AG04450 (cell line): Measurements from ENCODE around the gene RAB11FIP4. TPM values are rescaled to one million over a fixed set of nuclear protein-coding genes. Genes with fewer than 3 reads are reported as not detected.

Experiments used
- CTCF ChIA-PET: fragments of 300-600, 350-600 bp; formaldehyde crosslinking; extraction: SDS; loops from one replicate; lab custom pipeline; 2022; ENCODE audit warnings: antibody characterized with exemption, inconsistent platforms; lab: Charles Lee
- POLR2A ChIA-PET: fragments of 350-600 bp; formaldehyde crosslinking; extraction: SDS; loops from one replicate; lab custom pipeline; 2021; ENCODE audit warnings: antibody characterized with exemption, inconsistent platforms; lab: Yijun Ruan, JAX
- DNase-seq: peaks from one replicate; pipeline ENCODE4 v3.0.0-alpha.2; 2011; ENCODE audit warnings: low read depth, low spot score
- H3K27ac ChIP-seq: one replicate; pipeline ENCODE4 v1.5.1; 2012; ENCODE audit warnings: low read depth, low read length, control low read depth
- H3K27me3 ChIP-seq: one replicate; pipeline ENCODE4 v1.6.0; 2012; ENCODE audit warnings: low read length; ENCODE audit not compliant: control insufficient read depth, insufficient read depth
- H3K4me3 ChIP-seq: 2 replicates; pipeline ENCODE4 v1.5.1; 2011; ENCODE audit warnings: mild to moderate bottlenecking, low read depth, low read length, control low read depth
- H3K9me3 ChIP-seq: 2 replicates; pipeline ENCODE4 v1.5.1; 2012; ENCODE audit warnings: low read length; ENCODE audit not compliant: control insufficient read depth, insufficient read depth
- polyA plus RNA-seq: library from polyadenylated mRNA; depleted of rRNA; stranded (reverse); fragments of >200 nt; gene quantifications from 2 replicates; pipeline ENCODE4 v1.2.3, GENCODE V29; 2011
- TF ChIP-seq, protein P1 (sequence below): IDR thresholded peaks from 2 replicates; pipeline ENCODE4 v1.5.1; 2011; ENCODE audit warnings: low read depth, low read length, control low read depth, inconsistent platforms

The RAB11FIP4 gene
- polyA plus RNA-seq, 1 experiment = 0.58 TPM

DNA sequence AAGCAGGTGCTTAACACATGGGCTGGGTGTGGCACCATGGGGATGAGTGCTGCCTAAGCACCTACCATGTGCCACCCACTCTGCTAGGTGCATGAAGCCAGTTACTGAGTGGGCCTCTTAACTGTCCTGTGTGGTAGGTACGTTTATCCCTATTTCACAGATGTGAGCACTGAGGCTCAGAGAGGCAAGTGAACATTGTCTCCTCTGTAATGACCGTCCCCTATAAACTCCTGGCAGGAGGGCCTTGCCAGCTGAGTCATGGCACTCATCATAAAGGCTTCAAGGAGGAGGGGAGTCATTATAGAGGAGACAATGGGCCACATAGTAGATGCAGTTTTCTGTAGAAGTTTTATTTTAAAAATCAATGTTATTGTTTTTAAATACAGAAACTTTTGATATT, 79.1 kb downstream of the RAB11FIP4 start:
- peaks cover 35% of the 10 kb centered on the region for H3K27me3 ChIP-seq
- DNase-seq = no peak
- no peak overlapping the region for H3K27ac ChIP-seq
- CTCF ChIA-PET = no interaction called here
- TF ChIP-seq, protein P1, sequence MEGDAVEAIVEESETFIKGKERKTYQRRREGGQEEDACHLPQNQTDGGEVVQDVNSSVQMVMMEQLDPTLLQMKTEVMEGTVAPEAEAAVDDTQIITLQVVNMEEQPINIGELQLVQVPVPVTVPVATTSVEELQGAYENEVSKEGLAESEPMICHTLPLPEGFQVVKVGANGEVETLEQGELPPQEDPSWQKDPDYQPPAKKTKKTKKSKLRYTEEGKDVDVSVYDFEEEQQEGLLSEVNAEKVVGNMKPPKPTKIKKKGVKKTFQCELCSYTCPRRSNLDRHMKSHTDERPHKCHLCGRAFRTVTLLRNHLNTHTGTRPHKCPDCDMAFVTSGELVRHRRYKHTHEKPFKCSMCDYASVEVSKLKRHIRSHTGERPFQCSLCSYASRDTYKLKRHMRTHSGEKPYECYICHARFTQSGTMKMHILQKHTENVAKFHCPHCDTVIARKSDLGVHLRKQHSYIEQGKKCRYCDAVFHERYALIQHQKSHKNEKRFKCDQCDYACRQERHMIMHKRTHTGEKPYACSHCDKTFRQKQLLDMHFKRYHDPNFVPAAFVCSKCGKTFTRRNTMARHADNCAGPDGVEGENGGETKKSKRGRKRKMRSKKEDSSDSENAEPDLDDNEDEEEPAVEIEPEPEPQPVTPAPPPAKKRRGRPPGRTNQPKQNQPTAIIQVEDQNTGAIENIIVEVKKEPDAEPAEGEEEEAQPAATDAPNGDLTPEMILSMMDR = no peak
- POLR2A ChIA-PET = no interaction called here
- H3K4me3 ChIP-seq = no peak overlapping the region
- no peaks in the 10 kb centered on the region; the same call in 1 of the 2 replicates for H3K9me3 ChIP-seq

DNA sequence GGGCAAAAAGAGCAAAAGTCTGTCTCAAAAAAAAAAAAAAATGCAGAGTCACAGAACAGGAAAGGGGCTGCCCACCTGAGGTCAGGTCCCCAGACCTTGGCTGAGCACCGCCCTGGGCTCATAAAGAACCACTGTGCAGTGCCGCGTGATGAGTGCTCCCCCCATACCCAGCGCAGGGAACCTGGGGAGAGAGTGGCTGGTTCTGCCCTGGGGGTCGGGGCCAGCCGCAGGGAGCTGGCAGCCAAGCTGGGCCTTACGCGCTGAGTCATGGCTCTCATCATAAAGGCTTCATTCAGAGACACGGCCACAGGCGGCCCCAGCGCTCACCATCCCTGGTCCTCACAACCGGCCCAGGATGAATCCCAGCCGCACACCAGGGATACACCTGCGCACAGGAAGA, 80.7 kb downstream of the RAB11FIP4 start:
- POLR2A ChIA-PET = no interaction called here
- CTCF ChIA-PET = no interaction called here
- Histone ChIP-seq H3K27me3 (peaks cover 39% of the 10 kb centered on the region), H3K9me3 (no peaks in the 10 kb centered on the region; the same call in 1 of the 2 replicates), H3K4me3 (no peak overlapping the region), H3K27ac (no peak overlapping the region)
- TF ChIP-seq, protein P1 = no peak
- DNase-seq = no peak

DNA sequence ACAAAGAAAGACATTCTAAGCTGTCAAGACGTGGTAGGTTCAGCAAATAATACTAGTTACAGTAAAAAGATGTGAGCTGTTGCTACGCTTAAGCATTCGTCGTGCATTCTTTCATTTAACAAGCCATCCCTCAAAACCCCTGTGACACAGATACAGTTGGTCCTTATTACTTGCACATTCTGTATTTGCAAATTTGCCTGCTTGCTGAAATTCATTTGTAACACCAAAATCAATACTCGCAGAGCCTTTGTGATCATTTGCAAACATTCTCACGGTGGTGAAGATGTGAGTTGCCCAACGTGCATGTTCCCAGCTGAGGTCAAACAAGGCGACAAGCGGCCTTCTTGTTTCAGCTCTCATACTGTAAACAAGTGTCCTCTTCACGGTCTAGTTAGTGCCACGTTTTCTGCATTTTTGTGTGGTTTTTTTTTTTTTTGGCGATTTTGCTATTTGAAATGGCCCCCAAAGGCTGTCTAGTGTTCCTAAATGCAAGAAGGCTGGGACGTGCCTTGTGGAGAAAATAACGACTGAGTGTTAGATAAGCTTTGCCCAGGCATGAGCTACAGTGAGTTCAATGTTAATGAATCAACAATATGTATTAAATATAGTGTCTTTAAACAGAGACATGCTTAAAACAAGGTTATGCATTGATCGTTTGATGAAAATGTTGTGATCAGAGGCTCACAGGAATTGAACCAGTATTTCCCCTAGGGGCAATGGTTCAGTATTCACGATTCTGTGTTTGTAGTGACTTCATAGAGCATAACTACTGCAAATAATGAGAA, 84.1 kb downstream of the RAB11FIP4 start:
- Histone ChIP-seq H3K9me3 (no peaks in the 10 kb centered on the region; the same call in 1 of the 2 replicates), H3K4me3 (no peak overlapping the region), H3K27ac (no peak overlapping the region), H3K27me3 (peaks cover 49% of the 10 kb centered on the region)
- ChIA-PET CTCF (interaction anchor here (0.9 kb wide), 1 partner anchor 49 kb away, joined by 9 read pairs; no protein-coding TSS in a partner anchor), POLR2A (interaction anchor here (0.6 to 0.7 kb wide), 2 partner anchors 8 to 44 kb away, joined by 4 to 5 read pairs; no protein-coding TSS in a partner anchor)
- DNase-seq = no peak
- TF ChIP-seq, protein P1 = no peak

DNA sequence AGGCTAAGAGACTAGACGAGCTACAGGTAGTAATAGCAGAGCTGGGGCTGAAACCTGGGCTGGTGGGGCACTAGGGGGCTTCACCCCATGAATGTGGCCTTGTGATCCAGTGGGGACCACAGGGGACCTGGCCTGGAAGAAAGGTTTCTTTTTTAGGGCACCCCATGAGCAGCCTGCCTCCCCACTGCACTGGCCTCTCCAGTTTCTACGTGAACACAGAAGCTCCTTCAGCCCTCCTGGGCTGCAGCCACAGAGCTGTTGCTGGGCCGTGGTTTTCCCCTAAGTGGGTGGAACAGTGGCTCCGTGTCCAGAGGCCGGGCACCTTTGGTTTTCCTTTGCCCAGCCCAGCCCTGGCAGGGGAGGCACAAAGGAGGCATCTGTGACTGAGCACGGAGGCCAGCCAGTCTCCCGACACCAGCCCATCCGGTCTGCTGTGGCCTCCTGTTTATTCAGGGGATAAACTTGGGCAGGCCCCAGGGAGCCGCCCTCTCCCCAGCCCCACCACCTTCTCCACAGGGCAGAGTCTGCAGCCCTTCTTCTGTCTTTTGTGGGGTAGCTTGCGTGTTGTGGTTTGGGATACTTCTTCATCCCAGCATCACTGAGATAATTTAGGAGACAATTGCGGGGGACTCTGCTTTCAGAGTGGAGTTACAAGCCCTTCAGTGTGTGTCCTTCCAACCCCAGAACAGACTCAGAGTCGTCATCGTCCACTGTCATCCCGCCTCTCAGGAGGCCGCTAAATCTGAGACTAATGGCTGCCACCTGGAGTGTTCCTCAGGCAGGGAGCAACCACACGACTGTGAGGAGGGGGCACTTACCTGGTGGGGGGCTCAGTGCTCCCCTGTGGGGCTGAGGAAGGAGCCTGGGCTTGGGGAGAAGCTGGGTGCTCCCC, 85.3 kb downstream of the RAB11FIP4 start:
- no peak for DNase-seq
- POLR2A ChIA-PET = no interaction called here
- Histone ChIP-seq H3K4me3 (no peak overlapping the region), H3K27me3 (peaks cover 54% of the 10 kb centered on the region), H3K9me3 (no peaks in the 10 kb centered on the region; the same call in 1 of the 2 replicates), H3K27ac (no peak overlapping the region)
- TF ChIP-seq, protein P1 = no peak
- CTCF ChIA-PET = no interaction called here
